ENCODE measurements around the gene KLHDC3.

GRCh38 chr6:43035495-43036194 is 21.6 kb downstream of the KLHDC3 start:
- TF ChIP-seq CTCF (IDR thresholded peaks at IDR 0.05; ENCODE audit: poor library complexity) (no peak), EZH2 (IDR thresholded peaks at IDR 0.05; ENCODE audit: borderline replicate concordance) (no peak), EZH2phosphoT487 (IDR thresholded peaks at IDR 0.05; ENCODE audit: low read depth, severe bottlenecking, unreplicated experiment) (no peak)
